GM18861 (cell line): ENCODE data around the gene UQCR11.
"Not testable (repeated sequence)": the region's sequence is repeated elsewhere in the genome, so short reads cannot be mapped to it uniquely, and the experiment has no call there.

Experiments
- ATAC-seq: cut with Tn5 transposase; IDR thresholded peaks from one replicate; pipeline ENCODE4 v1.9.1; 2021; ENCODE audit not compliant: unreplicated experiment

The UQCR11 gene

GRCh38 chr19:1605236-1606137, at the start of gene UQCR11:
UQCR11 (minus strand) TSS chr19:1605462; CDS start chr19:1605409, 53 bp downstream.
- ATAC-seq, result peak; percentile 71

GRCh38 chr19:1654178-1654792, 49.0 kb upstream of the UQCR11 start:
- no peak for ATAC-seq

- no peak for ATAC-seq
Measured at GRCh38 chr19:1653300-1653628, 48.0 kb upstream of the UQCR11 start.

- ATAC-seq, result peak; percentile 54
Measured at GRCh38 chr19:1652471-1653299, 47.4 kb upstream of the UQCR11 start, which contains the start of gene TCF3. TCF3 (minus strand) TSS chr19:1652615; CDS start chr19:1650248, 2,367 bp downstream.

- ATAC-seq, result no peak
Measured at GRCh38 chr19:1651568-1652291, 46.5 kb upstream of the UQCR11 start.

- ATAC-seq, result no peak
Measured at GRCh38 chr19:1650650-1651567, 45.6 kb upstream of the UQCR11 start.

- ATAC-seq, result no peak
Measured at GRCh38 chr19:1649706-1650649, 44.7 kb upstream of the UQCR11 start.

GRCh38 chr19:1648920-1649541, 43.8 kb upstream of the UQCR11 start:
- peak; percentile 3 for ATAC-seq

- ATAC-seq, result peak; percentile 32
Measured at GRCh38 chr19:1648459-1648849, 43.2 kb upstream of the UQCR11 start.

- ATAC-seq, result no peak
Measured at GRCh38 chr19:1647501-1648458, 42.5 kb upstream of the UQCR11 start.

GRCh38 chr19:1646659-1647453, 41.6 kb upstream of the UQCR11 start:
- ATAC-seq, result no peak

GRCh38 chr19:1646149-1646548, 40.9 kb upstream of the UQCR11 start:
- no peak for ATAC-seq

GRCh38 chr19:1645299-1645698, 40.0 kb upstream of the UQCR11 start:
- no peak for ATAC-seq

- no peak for ATAC-seq
Measured at GRCh38 chr19:1644070-1644469, 38.8 kb upstream of the UQCR11 start.

GRCh38 chr19:1640893-1641448, 35.7 kb upstream of the UQCR11 start:
- not testable (repeated sequence) for ATAC-seq
